ENCODE measurements around the gene REEP2.
A peak's percentile ranks its signal among the peaks of the same experiment; 100 is the strongest.
"Not testable (repeated sequence)": the region's sequence is repeated elsewhere in the genome, so short reads cannot be mapped to it uniquely, and the experiment has no call there.

Gene REEP2

GRCh38 chr5:138438724-138439476 is at the start of gene REEP2:
REEP2 (plus strand) TSS chr5:138439057; CDS start chr5:138439209, 152 bp downstream.
- DNase-seq, result peak; percentile 73

GRCh38 chr5:138389332-138389731 is 49.5 kb upstream of the REEP2 start:
- DNase-seq, result no peak

- not testable (repeated sequence) for DNase-seq
Observed at GRCh38 chr5:138389911-138390310, 48.9 kb upstream of the REEP2 start.

- no peak for DNase-seq
Observed at GRCh38 chr5:138391859-138392386, 46.9 kb upstream of the REEP2 start.

GRCh38 chr5:138402640-138403039 is 36.2 kb upstream of the REEP2 start:
- no peak for DNase-seq

- DNase-seq, result peak; percentile 21
Observed at GRCh38 chr5:138408023-138408422, 30.8 kb upstream of the REEP2 start.

- DNase-seq, result peak; percentile 12
Observed at GRCh38 chr5:138410996-138411640, 27.7 kb upstream of the REEP2 start.

GRCh38 chr5:138418444-138418843 is 20.4 kb upstream of the REEP2 start:
- DNase-seq, result no peak

- DNase-seq, result no peak
Observed at GRCh38 chr5:138425079-138425478, 13.8 kb upstream of the REEP2 start.

- no peak for DNase-seq
Observed at GRCh38 chr5:138435943-138436342, 2.9 kb upstream of the REEP2 start.

GRCh38 chr5:138438003-138438723 is 694 bp upstream of the REEP2 start:
- no peak for DNase-seq

- no peak for DNase-seq
Observed at GRCh38 chr5:138439477-138440158, 761 bp downstream of the REEP2 start.

- DNase-seq, result no peak
Observed at GRCh38 chr5:138440159-138441073, 1.6 kb downstream of the REEP2 start.

- no peak for DNase-seq
Observed at GRCh38 chr5:138441221-138441620, 2.4 kb downstream of the REEP2 start.

- DNase-seq, result no peak
Observed at GRCh38 chr5:138444078-138444773, 5.4 kb downstream of the REEP2 start.

GRCh38 chr5:138444774-138445546 is 6.1 kb downstream of the REEP2 start:
- no peak for DNase-seq

GRCh38 chr5:138445547-138446271 is 6.9 kb downstream of the REEP2 start:
- no peak for DNase-seq

- no peak for DNase-seq
Observed at GRCh38 chr5:138448070-138448469, 9.2 kb downstream of the REEP2 start.

All from stimulated activated CD4-positive, alpha-beta T cell treated with anti-CD3 and anti-CD28 coated beads, Interleukin-1b, Interleukin-23, amount 100 ng/mL, for 48 hours (primary cell).